HG03097 (cell line): ENCODE data around the gene CCDC27.

Experiments
- ATAC-seq: cut with Tn5 transposase; IDR thresholded peaks from one replicate; pipeline ENCODE4 v1.9.1; 2021; ENCODE audit not compliant: unreplicated experiment, low FRiP score

The CCDC27 gene

DNA sequence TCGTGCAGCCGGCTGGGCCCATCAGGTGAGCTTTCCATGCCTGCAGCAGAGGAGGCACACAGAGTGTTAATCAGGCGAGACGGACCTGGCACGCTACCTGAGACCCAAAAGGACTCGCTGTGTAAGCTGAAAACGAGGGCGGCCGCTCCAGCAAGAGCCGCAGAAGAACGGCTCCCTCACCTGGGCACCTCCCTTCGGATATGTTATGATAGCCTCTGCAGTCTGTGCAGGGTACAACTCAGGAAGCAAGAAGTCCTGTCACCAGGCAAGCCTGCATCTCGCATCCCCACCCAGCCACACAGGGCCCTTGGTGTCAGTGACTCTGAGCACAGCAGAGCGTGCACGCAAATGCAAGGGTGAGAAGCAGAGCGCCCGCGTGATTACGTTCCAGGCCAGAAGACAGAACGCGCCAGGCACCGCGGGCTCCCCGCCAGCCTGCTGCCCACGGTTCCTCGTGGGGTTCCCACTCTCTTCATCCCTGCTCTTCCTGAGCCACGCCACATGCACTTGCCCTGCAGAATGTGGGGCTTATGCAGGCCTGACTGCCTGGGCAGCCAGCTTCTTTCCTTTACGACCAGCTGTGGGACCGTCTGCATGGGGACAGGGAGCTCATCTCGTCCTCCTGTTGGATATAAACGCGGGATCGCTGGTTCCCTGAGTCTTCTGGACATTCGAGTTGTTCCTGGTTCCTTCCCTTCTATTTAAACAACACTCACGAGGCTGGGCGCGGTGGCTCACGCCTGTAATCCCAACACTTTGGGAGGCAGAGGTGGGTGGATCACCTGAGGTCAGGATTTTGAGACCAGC lies 64.3 kb downstream of the CCDC27 start:
- no peak for ATAC-seq

DNA sequence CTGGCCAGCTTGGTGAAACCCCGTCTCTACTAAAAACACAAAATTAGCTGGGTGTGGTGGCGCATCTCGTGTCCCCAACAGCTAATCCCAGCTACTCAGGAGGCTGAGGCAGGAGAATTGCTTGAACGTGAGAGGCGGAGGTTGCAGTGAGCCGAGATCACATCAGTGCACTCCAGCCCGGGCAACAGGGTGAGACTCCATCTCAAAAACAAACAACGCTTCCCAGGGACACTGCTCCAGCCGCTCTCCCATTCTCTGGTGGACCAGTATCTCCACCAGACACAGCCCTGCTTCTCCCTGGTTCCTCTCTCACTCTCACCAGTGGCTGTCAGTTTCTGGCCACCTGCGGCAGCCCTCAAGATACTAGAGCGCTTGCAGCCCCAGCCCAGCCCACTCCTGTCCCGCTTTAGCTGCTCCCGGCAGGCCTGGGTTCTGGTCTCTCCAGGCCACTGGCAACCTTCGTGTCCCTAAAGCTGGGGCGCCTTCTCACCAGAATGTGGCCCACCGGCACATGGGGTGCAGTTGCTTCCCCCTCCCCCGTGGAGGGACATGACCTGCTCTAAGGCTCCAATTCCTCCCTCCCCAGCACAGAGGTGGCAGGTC lies 65.0 kb downstream of the CCDC27 start:
- ATAC-seq, result no peak

DNA sequence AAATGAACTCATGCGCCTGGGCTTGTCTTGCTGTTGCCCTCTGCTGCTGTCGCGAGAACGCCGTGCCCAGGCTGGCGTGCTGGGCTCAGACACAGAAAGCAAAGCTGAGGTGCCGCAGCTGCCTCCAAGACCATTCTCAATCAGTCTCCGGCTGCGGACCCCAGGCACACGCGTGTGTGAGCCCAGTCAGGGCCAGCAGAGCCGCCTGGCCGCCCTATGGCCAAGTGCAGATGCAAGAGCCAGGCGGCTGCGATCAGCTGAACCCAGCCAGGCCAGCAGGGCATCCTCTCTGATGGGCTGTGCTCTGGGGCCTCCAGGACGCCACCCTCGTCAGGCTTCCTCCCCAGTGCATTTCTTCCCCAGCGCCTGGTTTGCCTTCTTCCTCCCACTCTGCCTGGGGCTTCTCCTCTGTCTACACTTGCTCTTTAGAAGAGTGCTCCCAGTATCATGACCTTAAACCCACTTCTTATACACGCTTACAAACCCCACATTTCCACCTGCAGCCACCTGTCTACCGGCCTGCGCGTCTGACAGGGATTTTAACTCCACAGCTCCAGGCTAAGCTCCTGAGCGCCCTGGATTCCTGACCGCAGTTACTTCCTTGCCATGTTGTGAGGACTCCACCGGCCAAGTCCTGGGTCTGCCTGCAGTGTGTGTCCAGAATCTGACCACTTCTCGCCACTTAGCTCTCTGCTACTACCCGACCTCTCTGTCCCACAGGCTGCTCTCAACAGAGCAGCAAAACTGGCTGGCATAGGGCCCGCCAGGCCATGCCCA lies 65.8 kb downstream of the CCDC27 start:
- no peak for ATAC-seq

DNA sequence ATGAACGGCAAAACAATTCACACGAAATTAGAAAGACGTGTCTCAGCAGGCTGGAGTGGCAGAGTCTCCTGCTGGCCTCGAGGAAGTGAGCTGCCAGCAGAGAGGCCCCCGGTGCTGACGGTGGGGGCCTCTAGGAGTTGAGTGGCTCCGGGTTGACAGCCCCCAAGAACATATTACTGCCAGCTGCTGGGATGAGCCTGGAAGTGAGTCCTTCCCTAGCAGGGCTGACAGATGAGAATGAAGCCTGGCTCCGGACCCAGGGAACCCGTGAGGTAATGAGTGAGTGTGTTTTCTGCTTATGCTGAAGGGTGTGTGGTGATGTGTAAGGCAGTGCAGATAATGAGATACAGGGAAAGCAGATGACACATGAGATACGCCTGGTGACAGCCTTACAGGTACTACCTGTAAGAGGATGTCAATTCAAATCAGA lies 67.5 kb downstream of the CCDC27 start:
- ATAC-seq, result no peak

DNA sequence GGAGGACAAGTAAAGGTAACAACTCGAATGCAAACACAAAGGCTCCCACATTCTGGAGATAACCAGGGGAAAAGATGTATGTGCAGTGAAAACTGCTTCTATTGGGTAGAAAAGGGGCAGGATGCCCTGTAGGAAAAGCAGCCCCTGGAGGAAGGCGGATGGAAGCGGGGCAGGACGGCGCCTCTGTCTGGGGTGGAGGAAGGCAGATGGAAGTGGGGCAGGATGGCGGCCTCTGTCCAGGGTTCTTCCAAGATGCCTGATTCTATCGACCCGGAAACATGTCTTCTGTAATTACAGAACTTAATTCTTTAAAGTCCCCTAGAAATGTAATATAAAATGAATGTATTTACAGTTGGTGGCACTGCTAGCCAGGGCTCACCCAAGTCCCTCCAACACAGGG lies 68.1 kb downstream of the CCDC27 start:
- ATAC-seq, result no peak

DNA sequence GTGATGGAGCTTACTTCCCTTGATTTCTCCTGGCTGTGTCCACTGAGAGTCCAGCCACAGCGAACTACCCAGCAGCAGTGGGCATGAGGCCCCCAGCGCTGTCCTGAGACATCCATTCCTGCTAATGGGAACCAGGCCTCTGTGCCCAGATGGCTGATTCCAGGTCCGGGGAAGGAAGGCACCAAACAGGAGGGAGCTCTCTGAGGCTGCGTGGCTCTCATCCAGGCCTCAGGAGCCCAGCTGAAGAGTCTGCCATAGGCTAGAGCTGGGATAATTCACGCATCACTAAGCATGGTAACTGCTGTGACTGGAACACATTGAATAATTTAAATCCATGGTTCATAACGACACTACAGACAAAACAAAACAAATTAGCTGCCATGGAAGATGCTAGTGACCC lies 68.8 kb downstream of the CCDC27 start:
- ATAC-seq, result no peak
